ENCODE results near the gene OCRL.
A peak's percentile ranks its signal among the peaks of the same experiment; 100 is the strongest.

The OCRL gene

DNA sequence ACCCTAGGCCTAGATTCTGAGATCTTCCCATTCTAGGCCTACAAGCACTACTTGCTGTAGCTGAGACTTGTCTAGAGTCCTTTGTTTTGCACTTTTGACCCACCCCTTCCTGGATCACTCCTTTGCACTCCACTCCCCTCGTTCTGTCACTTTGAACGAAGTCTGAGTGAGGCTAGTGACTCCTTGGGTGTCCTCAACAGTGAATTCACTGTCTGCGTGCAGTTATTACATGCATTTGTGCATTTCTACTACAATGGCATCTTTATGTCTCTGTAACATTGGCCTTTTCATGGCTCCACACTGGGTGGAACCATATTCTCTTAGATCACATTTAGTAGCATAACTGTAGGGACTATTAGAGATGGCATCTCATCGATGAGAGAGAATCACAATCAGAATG is 50.5 kb downstream of the OCRL start:
- DNase-seq = no peak

DNA sequence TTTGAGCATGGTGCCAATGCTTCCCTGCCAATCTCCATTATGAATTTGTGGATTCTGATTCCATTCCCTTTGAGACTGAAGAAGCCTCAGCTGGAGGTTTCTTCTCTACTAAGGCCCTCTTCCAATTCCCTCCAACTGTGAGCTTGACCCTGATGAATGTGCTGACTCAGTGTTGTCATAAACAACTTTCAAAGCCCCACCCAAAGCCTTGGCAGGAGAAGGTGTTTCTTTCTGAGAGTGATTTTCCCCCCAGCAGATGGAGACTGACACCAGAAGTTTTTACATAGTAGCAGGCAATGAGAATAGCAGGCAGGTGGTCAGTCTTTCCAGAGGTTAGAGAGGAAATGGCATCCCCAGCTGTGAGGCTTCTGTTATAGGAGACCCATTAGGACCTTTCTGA is 53.1 kb downstream of the OCRL start:
- DNase-seq = no peak

DNA sequence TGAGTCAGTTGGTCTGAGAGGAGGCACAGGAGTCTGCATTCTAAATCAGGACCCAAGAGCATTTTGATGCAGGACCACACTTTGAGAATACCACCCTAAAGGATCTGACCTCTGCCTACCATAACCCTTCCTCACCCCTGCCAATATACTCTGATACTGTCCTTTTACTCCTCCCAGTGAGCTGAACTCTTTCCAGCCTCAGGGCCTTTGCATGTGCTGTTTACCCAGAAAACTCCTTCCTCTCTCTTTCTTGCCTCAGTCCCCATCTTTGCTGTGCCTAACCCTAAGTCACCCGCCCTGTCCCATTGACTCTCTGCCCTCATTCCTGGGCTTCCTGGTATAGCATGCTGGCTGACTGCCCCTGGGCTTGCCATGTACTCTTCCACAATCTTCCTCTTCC is 54.7 kb downstream of the OCRL start:
- DNase-seq = no peak

DNA sequence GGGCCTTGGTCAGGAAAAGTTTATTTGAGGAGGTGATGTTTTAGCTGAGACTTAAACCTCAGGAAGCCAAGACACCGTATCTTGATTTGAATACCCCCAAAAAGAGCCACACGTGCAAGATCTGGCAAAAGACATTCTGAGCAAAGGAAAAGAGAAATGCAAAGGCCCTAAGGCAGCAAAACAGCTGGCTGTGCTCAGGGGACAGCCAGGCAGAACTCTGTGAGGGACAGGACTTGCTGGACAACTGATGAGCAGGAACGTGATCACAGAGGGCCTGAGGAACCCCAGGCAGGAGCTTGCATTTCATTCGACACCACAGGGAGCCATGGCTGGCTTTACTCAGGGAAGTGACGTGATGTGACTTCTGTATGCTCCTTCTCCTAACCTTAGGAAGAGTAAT is 56.0 kb downstream of the OCRL start:
- no peak for DNase-seq

DNA sequence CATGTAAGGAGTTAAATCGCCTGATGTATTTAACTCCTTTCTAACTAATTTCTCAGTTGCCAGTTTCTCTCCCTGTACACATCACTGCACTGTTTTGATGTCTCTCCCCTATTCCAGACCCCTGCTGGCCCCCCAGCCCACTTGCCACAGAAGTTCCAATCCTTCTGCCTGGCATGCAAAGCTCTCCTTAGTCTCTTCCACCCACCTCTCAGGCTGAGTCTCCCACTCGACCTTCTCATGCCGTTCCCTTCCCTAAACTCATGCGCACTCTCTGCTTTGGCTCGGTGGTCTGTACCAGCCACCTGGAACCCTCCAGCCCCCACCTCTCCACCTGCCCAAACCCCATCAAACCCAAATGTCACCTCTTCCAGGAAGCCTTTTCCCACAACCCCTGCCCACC is 57.8 kb downstream of the OCRL start:
- no peak for DNase-seq

DNA sequence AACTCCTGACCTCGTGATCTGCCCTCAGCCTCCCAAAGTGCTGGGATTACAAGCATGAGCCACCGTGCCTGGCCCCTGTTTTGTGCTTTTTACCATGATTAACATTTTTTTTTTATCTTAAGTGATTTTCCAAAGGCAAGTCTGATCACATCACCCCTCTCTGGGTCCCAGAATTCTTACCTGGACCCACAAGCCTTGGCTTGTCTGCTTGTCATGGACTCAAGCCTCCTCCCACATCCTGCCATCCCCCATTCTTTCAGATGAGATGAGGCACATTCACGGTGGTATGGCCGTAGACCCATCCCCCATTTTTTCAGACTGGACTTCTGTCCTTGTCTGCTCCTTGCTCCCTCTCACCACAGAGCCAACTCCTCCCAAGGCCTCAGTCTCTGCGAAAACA is 59.4 kb downstream of the OCRL start:
- no peak for DNase-seq

DNA sequence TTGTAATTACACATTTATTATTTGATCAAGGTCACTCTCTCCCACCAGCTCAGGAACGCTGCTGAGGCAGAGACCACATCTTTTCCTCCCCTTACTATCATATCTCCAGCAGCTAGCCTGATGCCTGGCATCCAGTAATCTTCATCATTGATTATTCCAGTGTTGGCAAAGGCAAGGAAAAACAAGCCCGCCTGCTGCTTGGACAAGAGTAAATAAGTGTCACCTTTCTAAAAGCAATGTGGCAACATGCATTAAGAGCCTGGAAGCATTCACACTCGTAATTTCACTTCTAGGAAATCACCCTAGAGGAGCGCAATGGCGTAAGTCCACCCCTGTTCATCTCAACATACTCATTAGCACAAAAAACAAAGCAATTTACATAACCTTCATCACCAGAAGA is 59.9 kb downstream of the OCRL start:
- no peak for DNase-seq

DNA sequence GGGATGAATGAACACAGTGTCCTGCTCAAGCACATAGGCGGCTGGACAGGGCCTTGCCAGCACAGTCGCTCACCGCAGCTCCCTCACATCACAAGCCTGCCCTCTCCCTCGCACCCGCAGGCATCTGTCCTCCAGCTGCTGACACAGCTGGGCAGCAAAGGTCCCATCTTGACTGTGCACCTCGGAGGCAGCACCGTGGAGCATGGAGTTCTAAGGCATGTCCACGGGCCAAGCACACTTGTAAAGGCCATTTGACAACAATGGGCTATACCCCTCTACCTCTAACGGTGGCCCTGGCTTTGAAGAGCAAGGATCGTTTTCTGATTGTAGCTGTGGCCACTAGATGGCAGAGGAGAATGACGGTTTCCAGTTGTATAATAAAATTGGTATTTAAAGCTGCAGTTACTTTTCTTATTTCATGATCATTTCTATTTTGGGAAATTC is 60.9 kb downstream of the OCRL start:
- peak in 1 of 2 donors; percentile 19 for DNase-seq

DNA sequence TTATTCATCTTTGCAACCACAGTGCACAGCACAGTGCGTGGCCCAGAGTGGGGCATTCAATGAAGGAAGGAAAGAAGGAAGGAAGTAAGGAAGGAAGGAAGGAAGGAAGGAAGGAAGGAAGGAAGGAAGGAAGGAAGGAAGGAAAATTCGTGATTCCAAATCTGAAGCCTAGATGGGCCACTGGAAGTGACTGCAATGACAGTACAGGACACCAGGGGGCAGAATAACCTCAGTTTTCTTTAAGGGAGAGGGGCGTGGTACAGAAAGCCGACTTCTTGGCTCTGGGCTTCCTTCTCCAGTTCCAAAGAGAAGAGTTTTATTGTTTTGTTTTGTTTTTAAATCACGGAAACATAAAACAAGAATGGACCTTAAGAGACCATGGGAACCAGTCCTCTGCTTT is 66.9 kb downstream of the OCRL start:
- DNase-seq = peak; percentile 57 to 66

DNA sequence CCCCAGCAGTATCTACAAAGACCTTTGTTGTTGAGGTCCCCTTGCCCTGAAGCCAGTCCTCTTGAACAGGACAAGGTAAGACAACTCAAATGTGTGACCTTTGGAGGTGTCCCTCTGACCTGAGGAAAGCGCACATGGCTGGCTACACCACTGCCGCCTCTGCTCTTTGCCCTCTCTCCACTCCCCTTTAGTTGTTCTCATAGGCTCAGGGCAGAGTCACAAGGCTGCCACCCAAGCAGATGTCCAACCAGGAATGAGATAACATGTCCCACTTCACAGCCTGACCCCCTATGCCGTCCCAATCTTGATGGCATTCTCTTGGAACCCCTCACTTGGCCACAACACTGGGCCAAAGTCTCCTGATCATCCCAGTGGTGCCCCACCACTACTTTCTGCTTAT is 68.4 kb downstream of the OCRL start:
- DNase-seq = no peak

DNA sequence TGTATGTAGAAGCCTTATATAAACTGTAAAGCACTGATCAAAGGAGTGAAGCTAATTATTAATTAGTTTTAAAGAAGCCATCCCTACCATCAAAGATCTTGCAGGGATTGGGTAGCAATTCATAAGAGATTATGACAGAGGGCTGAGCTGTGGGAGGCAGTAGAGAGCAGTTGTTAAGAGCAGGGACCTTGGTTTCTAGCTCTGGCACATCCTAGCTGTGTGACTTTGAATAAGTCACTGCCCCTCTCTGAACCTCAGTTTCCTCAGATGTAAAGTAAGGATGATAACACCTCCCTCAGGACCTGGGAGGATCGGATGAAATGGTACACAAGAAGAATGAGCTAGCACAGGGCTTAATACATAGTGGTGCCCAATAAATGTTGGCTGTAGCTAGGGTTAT is 69.3 kb downstream of the OCRL start:
- DNase-seq = no peak

DNA sequence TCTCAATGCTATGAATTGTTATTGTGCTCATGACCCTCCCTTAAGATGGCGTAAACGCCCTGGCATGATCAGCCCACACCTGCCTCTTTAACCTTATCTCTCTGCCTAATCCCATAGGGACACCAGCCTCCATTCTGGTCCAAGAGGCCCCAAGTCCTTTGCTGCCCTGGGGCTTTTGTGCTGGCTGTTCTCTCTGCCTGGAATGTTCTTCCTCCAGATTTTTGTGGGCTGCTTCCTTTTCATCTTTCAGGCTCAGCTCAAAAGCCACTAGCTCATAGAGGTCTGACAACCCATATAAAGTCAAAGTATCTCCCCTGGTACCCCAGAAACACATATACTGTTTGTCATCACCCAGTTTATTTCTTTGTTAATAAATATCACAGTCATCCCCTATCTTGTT is 72.3 kb downstream of the OCRL start:
- DNase-seq = no peak

DNA sequence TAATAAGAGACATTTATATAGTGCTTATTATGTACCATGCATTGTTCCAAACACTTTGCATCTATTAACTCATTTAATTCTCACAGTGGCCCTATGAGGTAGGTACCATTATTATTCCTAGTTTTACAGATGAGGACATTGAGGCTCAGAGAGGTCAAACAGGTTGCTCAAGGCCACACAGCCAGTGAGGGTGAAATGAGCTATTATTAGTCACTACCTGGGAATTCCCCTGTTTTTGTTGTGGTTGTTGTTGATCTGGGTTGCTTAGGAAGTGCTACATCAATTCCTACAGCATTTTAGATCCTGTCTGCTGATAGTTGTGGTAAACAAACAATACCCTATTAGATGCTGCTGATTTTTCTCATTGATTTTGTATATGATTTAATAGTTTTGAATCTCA is 73.5 kb downstream of the OCRL start:
- no peak for DNase-seq

DNA sequence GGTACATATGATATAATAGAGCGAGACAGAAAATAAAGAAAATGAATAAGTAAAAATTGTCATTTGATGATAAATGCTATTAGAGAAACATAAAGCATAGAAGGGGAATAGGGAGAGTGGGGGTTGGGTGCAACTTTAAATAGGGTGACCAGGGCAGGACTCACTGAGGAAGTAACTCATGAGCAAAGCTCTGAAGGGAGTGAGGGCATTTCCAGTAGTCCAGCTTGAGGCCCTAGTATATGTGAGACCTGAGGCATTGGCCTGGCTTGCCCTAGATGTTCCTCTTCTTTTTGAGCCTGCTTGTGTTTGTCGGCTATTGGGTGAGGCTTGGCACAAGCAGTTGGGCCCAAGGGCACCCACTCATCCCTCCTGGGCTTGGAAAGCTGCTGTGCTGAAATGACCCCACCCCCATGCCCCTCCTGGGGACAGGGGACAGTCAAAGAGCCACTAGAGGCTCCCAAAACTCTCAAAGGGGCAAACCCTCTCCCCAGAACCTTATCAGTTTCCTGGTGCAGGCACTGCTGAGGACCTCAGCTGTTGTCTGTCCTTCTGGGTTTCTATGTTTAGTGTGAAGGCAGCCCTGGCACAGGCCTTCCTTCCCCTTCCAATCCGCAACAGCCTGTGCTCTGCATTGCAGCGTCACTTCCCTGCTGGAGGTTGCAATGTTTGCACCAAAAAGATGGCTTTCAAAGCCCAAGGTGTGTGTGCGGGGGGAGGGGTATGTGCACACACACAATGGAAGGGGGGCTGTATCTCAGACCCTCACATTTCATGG is 74.6 kb downstream of the OCRL start:
- no peak for DNase-seq

DNA sequence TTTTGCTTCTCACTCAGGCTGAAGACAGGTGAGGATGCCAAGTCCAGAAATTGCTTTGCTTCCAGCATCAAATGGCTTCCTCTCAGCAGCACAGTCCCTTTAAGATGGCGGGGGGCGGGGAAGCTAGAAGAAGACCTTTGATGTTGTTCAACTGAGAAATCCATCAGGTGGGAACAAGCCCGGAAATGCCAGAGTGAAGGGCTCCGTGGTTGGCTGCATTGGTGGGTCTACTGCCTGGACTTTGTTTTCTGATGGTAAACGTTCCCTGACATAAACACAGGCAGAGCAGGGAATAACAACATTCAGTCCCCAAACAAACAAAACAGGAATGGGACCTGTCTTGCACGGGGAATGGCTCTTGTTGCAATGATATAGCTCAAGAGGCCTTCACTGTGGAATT is 77.4 kb downstream of the OCRL start:
- DNase-seq = no peak

DNA sequence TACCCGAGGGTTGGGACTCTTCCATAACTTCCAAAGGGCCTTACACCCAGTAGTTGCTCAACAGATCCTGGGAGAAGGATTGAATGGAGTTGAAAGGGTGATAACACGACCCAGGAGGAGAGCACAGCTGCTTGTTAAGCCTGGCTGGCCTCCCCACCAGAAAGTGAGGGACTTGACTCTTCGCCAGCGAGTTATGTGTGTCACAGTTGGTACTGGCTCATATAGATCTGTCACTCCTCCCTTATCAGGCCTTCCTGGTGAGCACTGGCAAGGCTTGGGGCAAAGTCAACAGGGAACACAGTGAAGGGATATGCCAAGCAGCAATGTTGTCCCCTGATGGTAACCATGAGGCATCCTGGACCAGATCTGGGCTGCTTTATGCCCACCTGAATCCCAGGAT is 78.9 kb downstream of the OCRL start:
- no peak for DNase-seq

DNA sequence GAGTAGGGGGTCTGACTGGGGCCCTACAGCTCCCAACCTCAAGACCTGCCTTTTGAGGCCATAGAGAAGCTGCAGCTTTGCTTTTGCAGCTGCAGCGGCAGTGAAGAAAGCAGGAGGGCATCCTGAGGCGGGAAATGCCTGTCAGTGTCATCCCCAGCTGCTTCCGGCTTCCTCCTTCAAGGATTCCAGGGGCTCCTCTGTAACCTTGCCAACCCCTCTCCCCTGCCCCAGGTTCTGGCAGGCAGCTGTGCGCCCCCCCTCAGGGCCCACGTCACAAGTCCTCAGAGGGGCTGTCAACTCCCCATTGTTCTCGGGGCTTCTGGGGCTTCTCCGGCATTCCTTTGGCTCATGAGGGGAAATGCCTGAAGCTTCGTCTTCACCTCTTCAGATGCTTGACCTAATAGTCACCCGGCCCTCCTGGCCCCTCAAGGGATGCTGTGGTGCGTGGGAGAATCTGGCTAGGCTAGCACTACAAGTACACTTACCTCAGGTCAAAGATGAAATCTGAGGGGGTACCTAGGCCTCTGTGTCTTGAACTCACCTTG is 82.8 kb downstream of the OCRL start:
- DNase-seq = no peak

DNA sequence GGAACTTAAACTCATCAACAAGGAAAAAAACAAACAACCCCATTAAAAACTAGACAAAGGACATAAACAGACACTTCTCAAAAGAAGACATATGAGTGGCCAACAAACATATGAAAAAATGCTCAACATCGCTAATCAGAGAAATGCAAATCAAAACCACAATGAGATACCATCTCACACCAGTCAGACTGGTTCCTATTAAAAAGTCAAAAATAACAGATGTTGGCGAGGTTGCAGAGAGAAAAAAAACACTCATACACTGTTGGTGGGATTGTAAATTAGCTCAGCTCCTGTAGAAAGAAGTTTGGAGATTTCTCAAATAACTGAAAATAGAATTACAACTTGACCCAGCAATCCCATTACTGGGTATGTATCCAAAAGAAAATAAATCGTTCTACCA is 86.0 kb downstream of the OCRL start:
- DNase-seq = no peak

DNA sequence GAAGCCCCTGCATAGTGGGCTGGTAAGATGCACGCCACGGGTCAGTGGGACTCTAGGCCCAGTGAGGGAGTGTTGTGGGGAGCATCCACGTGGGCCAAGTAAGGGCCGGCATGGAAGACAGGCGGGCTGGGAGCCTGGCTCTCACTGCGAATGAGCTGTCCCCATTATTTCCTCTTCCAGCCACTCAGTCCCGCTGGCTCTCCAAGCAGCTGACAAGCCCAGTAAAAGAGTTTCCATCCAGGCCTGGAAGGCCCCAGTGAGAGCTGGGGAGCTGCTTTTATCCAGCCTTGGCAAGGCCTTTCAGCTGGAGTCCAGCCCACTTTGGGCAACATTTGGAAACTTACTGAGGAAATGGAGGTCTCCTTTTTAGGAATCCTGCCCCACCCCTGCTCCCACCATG is 89.8 kb downstream of the OCRL start:
- no peak for DNase-seq

DNA sequence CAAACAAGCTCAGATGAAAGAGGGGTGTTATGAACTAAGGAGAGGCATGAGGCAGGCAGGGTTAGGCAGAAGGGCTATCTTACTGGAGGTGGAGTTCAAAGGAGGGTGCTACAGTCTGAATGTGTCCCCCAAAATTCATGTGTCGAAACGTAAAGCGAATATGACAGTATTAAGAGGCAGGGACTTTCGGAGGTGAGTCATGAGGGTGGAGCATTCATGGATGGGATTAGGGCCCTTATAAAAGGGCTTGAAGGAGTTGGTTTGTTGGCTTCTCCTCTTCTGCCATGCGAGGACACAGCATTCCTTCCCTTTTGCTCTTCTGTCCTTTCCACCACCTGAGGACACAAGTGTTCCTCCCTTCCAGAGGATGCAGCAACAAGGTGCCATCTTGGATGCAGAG is 91.8 kb downstream of the OCRL start:
- no peak for DNase-seq

DNA sequence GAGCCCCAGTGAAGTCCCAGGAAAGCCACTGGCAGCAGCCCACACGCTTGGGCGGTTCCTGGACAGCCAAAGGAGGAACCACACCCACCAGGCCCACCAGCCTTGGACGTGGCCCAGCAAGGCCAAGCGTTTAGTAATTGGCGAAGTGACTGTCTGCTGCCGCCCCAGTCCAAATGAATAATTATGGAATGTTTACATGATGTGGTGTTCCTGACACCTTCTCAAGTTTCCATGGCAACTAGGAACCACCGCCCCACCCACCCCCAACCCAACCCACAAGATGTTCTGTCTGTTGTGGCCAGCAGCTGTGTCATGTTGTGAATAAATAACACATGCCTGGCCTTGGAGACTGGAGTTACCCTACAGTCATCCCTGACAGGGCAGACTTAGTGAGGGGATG is 92.4 kb downstream of the OCRL start:
- no peak for DNase-seq

DNA sequence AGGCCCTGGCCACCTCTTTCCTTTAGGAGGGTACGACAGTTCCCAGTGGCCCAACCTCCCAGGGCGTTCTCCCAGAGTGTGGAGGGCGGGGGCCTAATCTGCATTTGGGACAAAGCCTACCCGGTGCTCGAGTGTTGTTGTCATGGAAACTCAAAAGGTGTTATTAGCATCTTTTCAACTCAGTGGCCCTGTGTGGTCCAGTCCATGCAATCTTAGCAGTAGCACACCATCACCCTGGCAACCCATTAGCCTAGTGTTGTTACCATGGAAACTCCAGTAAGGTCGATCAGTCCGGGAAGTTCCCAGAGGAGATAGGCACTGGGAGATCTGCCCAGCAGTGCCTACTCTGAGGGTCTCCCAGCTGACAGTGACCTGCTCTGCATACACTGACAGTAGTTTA is 94.5 kb downstream of the OCRL start:
- no peak for DNase-seq

DNA sequence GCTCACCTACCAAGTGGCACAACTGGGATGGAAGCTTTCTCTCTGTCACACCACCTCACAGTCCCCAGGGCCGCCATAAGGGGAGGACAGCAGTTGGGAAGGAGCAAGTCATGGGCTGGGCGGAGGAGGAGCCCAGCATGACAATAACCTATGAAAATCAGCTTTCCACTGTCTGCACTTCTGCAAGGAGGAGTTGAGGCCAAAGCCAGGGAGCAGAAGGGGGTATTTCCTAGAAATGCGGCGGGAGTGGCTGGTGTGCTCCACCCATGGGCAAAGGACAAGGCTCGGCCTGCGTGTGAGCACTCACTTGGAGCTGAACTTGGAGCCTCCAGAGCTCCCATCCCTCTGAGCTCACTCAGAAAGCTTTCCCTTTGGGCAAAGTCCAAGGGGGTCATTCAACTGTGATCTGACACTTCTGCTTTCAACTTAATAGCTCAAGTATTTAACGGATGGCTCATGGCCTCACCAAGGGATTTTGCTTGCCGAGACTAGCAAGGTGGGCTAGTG is 96.2 kb downstream of the OCRL start:
- DNase-seq = no peak

DNA sequence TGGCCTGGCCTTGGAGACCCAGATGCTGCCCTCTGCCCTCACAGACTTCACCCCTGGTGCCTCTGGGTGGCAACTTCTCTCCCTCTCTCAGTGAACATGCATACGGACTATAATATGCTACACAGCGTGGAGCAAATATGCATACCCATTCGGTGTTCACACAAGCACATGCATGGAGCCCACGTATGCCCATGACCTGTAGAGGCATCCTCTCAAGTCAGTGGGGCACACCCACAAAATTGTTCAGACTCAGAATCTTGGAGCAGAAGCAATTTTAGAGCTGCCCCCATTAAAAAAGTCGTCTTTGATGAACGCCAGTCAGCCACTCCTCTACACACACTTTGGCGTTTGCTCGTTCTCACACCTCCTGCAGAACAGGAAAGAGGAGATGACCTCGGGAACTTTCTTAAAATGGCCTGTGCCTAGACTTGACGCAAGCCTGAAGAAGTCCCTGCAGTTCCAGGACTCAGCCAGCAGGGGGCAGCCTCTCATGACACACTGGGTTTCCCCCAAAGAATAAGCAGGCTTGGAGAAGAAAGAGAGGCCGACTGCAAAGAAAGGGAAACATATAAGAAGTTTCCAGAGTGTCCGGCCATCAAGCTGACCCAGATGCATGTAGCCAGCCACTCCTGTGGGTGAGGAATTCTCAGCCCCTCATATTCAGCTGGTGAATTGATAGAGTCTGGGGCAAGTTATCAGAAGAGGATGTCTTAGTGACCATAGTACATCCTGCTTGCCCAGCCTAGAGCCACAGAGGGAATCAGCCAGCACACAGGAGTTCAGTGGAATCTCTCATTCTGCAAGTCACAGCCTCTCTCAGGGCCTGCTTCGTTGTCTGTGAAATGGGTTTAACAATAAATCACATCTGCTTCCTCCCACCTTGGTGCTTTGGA is 97.4 kb downstream of the OCRL start:
- peak; percentile 79 for DNase-seq
